WTC11 (cell line): ENCODE data around the gene GFOD1. TPM values are rescaled to one million over a fixed set of nuclear protein-coding genes. Genes with fewer than 3 reads are reported as not detected.
"Not testable (repeated sequence)": the region's sequence is repeated elsewhere in the genome, so short reads cannot be mapped to it uniquely, and the experiment has no call there.

Experiments
- ATAC-seq: fragments of 200-7000 bp; cut with Tn5 transposase; 2 replicates; pipeline ENCODE4 v1.10.0; 2021; ENCODE audit warnings: mild to moderate bottlenecking, moderate library complexity
- CTCF ChIA-PET: fragments of 300-600 bp; sonication (Branson Sonifier 250); formaldehyde crosslinking; loops from one replicate; lab custom pipeline; 2021; ENCODE audit warnings: antibody characterized with exemption; lab: Charles Lee
- POLR2A ChIA-PET: fragments of 350-600 bp; sonication (Branson Sonifier 250); formaldehyde crosslinking; loops from one replicate; lab custom pipeline; 2021; ENCODE audit warnings: antibody characterized with exemption; lab: Charles Lee
- DNase-seq: peaks from one replicate; pipeline ENCODE4 v3.0.0; 2021; ENCODE audit warnings: low spot score
- H3K27ac Mint-ChIP-seq: 2 replicates; pipeline ENCODE4 v1.8.0; 2021; ENCODE audit warnings: mixed read lengths
- H3K27me3 Mint-ChIP-seq: 2 replicates; pipeline ENCODE4 v1.8.0; 2021; ENCODE audit warnings: low read depth, mild to moderate bottlenecking, moderate library complexity, mixed read lengths
- H3K36me3 Mint-ChIP-seq: 2 replicates; pipeline ENCODE4 v1.8.0; 2021; ENCODE audit warnings: mixed read lengths
- H3K4me1 Mint-ChIP-seq: 2 replicates; pipeline ENCODE4 v1.8.0; 2022; ENCODE audit warnings: mixed read lengths
- H3K4me3 Mint-ChIP-seq: 2 replicates; pipeline ENCODE4 v1.8.0; 2021; ENCODE audit warnings: mild to moderate bottlenecking, moderate library complexity, mixed read lengths
- H3K9me3 Mint-ChIP-seq: 2 replicates; pipeline ENCODE4 v1.8.0; 2021; ENCODE audit warnings: mixed read lengths
- CREB1 ChIP-seq: sonication (generic); formaldehyde crosslinking; IDR thresholded peaks from 2 replicates; pipeline ENCODE4 v1.8.0; 2023; ENCODE audit warnings: mild to moderate bottlenecking, missing genetic modification reagents
- ELF4 ChIP-seq: sonication (generic); formaldehyde crosslinking; IDR thresholded peaks from 2 replicates; pipeline ENCODE4 v1.8.1; 2022; ENCODE audit warnings: low read depth, mild to moderate bottlenecking, moderate library complexity, missing genetic modification reagents
- FOXP1 ChIP-seq: sonication (generic); formaldehyde crosslinking; IDR thresholded peaks from 2 replicates; pipeline ENCODE4 v1.8.0; 2022; ENCODE audit warnings: missing genetic modification reagents, mild to moderate bottlenecking, moderate library complexity, borderline replicate concordance
- GTF2I ChIP-seq: fragments of 250-450 bp; sonication (Bioruptor Pico); conservative IDR thresholded peaks from 2 replicates; pipeline ENCODE4 v1.4.0; 2021; ENCODE audit warnings: mild to moderate bottlenecking
- NFYB ChIP-seq: sonication (generic); formaldehyde crosslinking; conservative IDR thresholded peaks from 2 replicates; pipeline ENCODE4 v1.8.0; 2022; ENCODE audit warnings: low read depth, missing genetic modification reagents
- NR1H2 ChIP-seq: sonication (generic); formaldehyde crosslinking; IDR thresholded peaks from 2 replicates; pipeline ENCODE4 v1.9.0; 2021; ENCODE audit warnings: mild to moderate bottlenecking, moderate library complexity, missing genetic modification reagents
- SMAD4 ChIP-seq: sonication (generic); formaldehyde crosslinking; IDR thresholded peaks from 2 replicates; pipeline ENCODE4 v1.8.0; 2022; ENCODE audit warnings: mild to moderate bottlenecking, missing genetic modification reagents
- total RNA-seq: library from RNA; stranded (reverse); gene quantifications from 3 replicates; pipeline ENCODE4 v1.2.3, GENCODE V29; 2021
- TF ChIP-seq, protein P1 (sequence below): sonication (generic); formaldehyde crosslinking; IDR thresholded peaks from 2 replicates; pipeline ENCODE4 v1.8.1; 2023; ENCODE audit warnings: mild to moderate bottlenecking, missing genetic modification reagents, moderate library complexity
- TF ChIP-seq, protein P2 (sequence below): sonication (generic); formaldehyde crosslinking; IDR thresholded peaks from 2 replicates; pipeline ENCODE4 v1.8.0; 2022; ENCODE audit warnings: mild to moderate bottlenecking, missing genetic modification reagents
- TF ChIP-seq, protein P3 (sequence below): sonication (generic); formaldehyde crosslinking; IDR thresholded peaks from 2 replicates; pipeline ENCODE4 v1.8.0; 2022; ENCODE audit warnings: mild to moderate bottlenecking, missing genetic modification reagents
- TF ChIP-seq, protein P4 (sequence below): fragments of 250-450 bp; sonication (Bioruptor Pico); IDR thresholded peaks from 2 replicates; pipeline ENCODE4 v1.9.0; 2021; ENCODE audit warnings: mild to moderate bottlenecking, borderline replicate concordance
- TF ChIP-seq, protein P5 (sequence below): sonication (generic); formaldehyde crosslinking; IDR thresholded peaks from 2 replicates; pipeline ENCODE4 v1.8.1; 2023; ENCODE audit warnings: mild to moderate bottlenecking, missing genetic modification reagents, moderate library complexity
- TF ChIP-seq, protein P6 (sequence below): sonication (generic); formaldehyde crosslinking; IDR thresholded peaks from 2 replicates; pipeline ENCODE4 v1.8.0; 2022; ENCODE audit warnings: mild to moderate bottlenecking, missing genetic modification reagents
- TF ChIP-seq, protein P7 (sequence below): sonication (generic); formaldehyde crosslinking; IDR thresholded peaks from 2 replicates; pipeline ENCODE4 v1.8.0; 2022; ENCODE audit warnings: missing genetic modification reagents
- TF ChIP-seq, protein P8 (sequence below): sonication (generic); formaldehyde crosslinking; conservative IDR thresholded peaks from 2 replicates; pipeline ENCODE4 v1.8.1; 2023; ENCODE audit warnings: mild to moderate bottlenecking, low read depth, missing genetic modification reagents, moderate library complexity

Gene GFOD1
- total RNA-seq, 1 experiment from 2014 or later, result 8.5 TPM

DNA sequence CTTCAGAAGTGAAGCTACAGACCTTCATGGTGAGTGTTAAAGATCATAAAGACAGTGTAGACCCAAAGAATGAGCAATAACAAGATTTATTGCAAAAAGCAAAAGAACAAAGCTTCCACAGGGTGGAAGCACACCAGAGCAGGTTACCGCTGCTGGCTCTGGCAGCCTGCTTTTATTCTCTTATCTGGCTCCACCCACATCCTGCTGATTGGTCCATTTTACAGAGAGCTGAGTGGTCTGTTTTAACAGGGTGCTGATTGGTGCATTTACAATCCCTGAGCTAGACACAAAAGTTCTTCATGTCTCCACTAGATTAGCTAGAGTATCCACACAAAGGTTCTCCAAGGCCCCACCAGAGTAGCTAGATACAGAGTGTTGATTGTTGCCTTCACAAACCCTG lies 23.0 kb upstream of the GFOD1 start:
- not testable (repeated sequence) for H3K4me3 Mint-ChIP-seq
- CTCF ChIA-PET, result interaction anchor here (0.8 to 1.4 kb wide), 3 partner anchors 17 to 64 kb away, joined by 3 read pairs; partner anchors contain the start of gene SIRT5
- peak; percentile 64 for TF ChIP-seq NFYB (CRISPR knock-in tag)

DNA sequence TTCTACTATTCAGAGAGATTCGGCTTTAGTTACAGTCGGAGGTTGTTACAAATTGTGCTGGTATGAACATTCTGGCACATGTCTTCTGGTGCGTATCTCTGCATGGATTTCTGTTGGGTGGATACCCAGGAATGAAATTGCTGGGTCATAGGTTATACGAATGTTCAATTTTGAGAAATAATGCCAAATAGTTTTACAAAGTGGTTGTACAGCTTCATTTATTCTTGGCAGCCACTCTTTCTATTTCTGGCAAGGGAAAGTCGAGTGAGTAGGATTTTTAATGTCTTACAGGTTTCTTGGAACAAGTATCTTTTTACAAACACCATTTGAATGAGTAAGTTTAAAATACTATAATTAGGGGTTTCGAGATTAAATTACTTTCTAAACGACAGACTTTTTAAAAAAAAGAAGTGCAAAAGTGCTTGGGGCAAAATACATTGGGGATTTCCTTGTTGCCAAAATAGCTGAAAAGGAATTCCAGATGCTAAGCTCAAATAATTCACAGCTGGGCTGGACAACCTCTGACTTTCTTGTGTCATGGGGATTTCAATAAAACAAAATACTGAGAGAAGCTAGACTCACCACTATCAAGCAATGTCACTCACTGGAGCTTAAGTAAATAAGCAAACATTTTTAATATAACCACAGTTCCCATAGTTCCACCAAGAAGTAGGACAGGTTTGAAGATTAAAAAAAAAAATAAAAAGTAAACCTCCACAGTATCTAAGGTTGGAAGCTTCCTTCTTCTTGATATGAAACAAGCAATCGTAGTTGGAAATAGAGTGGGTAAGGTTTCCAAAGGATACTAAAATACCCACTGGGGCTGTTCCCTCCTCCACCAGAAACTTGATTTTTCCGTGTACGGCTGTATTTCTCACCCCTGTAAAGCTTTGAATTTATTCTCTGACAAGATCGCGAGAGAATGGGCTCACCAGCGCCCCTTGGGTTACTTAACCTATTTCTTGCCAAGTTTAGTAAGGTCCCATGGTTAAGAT lies 21.6 kb upstream of the GFOD1 start:
- CTCF ChIA-PET, result interaction anchor here (0.8 to 1.4 kb wide), 3 partner anchors 21 to 173 kb away, joined by 3 to 6 read pairs (median 4); partner anchors contain the start of gene SIRT5
- peaks cover 3% of the 10 kb centered on the region; the same call in 1 of the 2 replicates for H3K36me3 Mint-ChIP-seq
- H3K27me3 Mint-ChIP-seq, result no peaks in the 10 kb centered on the region
- no peak overlapping the region for H3K27ac Mint-ChIP-seq
- ATAC-seq (no peak), DNase-seq (no peak)
- POLR2A ChIA-PET, result interaction anchor here (1.0 kb wide), 1 partner anchor 22 kb away, joined by 3 read pairs; no protein-coding TSS in a partner anchor
- H3K4me1 Mint-ChIP-seq, result no peaks in the 10 kb centered on the region
- H3K4me3 Mint-ChIP-seq, result no peak overlapping the region
- H3K9me3 Mint-ChIP-seq, result peaks cover 18% of the 10 kb centered on the region
- TF ChIP-seq CREB1 (CRISPR knock-in tag), result no peak
- TF ChIP-seq, protein P1, sequence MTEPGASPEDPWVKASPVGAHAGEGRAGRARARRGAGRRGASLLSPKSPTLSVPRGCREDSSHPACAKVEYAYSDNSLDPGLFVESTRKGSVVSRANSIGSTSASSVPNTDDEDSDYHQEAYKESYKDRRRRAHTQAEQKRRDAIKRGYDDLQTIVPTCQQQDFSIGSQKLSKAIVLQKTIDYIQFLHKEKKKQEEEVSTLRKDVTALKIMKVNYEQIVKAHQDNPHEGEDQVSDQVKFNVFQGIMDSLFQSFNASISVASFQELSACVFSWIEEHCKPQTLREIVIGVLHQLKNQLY (CRISPR knock-in tag), result no peak
- TF ChIP-seq, protein P2, sequence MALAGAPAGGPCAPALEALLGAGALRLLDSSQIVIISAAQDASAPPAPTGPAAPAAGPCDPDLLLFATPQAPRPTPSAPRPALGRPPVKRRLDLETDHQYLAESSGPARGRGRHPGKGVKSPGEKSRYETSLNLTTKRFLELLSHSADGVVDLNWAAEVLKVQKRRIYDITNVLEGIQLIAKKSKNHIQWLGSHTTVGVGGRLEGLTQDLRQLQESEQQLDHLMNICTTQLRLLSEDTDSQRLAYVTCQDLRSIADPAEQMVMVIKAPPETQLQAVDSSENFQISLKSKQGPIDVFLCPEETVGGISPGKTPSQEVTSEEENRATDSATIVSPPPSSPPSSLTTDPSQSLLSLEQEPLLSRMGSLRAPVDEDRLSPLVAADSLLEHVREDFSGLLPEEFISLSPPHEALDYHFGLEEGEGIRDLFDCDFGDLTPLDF (CRISPR knock-in tag), result no peak
- no peak for TF ChIP-seq NR1H2
- TF ChIP-seq, protein P3, sequence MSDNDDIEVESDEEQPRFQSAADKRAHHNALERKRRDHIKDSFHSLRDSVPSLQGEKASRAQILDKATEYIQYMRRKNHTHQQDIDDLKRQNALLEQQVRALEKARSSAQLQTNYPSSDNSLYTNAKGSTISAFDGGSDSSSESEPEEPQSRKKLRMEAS (CRISPR knock-in tag), result no peak
- TF ChIP-seq, protein P4, sequence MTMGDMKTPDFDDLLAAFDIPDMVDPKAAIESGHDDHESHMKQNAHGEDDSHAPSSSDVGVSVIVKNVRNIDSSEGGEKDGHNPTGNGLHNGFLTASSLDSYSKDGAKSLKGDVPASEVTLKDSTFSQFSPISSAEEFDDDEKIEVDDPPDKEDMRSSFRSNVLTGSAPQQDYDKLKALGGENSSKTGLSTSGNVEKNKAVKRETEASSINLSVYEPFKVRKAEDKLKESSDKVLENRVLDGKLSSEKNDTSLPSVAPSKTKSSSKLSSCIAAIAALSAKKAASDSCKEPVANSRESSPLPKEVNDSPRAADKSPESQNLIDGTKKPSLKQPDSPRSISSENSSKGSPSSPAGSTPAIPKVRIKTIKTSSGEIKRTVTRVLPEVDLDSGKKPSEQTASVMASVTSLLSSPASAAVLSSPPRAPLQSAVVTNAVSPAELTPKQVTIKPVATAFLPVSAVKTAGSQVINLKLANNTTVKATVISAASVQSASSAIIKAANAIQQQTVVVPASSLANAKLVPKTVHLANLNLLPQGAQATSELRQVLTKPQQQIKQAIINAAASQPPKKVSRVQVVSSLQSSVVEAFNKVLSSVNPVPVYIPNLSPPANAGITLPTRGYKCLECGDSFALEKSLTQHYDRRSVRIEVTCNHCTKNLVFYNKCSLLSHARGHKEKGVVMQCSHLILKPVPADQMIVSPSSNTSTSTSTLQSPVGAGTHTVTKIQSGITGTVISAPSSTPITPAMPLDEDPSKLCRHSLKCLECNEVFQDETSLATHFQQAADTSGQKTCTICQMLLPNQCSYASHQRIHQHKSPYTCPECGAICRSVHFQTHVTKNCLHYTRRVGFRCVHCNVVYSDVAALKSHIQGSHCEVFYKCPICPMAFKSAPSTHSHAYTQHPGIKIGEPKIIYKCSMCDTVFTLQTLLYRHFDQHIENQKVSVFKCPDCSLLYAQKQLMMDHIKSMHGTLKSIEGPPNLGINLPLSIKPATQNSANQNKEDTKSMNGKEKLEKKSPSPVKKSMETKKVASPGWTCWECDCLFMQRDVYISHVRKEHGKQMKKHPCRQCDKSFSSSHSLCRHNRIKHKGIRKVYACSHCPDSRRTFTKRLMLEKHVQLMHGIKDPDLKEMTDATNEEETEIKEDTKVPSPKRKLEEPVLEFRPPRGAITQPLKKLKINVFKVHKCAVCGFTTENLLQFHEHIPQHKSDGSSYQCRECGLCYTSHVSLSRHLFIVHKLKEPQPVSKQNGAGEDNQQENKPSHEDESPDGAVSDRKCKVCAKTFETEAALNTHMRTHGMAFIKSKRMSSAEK (CRISPR knock-in tag), result no peak
- no peak for TF ChIP-seq ELF4
- TF ChIP-seq, protein P5, sequence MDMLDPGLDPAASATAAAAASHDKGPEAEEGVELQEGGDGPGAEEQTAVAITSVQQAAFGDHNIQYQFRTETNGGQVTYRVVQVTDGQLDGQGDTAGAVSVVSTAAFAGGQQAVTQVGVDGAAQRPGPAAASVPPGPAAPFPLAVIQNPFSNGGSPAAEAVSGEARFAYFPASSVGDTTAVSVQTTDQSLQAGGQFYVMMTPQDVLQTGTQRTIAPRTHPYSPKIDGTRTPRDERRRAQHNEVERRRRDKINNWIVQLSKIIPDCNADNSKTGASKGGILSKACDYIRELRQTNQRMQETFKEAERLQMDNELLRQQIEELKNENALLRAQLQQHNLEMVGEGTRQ (CRISPR knock-in tag), result no peak
- TF ChIP-seq SMAD4 (CRISPR knock-in tag), result no peak
- TF ChIP-seq, protein P6, sequence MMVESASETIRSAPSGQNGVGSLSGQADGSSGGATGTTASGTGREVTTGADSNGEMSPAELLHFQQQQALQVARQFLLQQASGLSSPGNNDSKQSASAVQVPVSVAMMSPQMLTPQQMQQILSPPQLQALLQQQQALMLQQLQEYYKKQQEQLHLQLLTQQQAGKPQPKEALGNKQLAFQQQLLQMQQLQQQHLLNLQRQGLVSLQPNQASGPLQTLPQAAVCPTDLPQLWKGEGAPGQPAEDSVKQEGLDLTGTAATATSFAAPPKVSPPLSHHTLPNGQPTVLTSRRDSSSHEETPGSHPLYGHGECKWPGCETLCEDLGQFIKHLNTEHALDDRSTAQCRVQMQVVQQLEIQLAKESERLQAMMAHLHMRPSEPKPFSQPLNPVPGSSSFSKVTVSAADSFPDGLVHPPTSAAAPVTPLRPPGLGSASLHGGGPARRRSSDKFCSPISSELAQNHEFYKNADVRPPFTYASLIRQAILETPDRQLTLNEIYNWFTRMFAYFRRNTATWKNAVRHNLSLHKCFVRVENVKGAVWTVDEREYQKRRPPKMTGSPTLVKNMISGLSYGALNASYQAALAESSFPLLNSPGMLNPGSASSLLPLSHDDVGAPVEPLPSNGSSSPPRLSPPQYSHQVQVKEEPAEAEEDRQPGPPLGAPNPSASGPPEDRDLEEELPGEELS, result no peak
- TF ChIP-seq, protein P7, sequence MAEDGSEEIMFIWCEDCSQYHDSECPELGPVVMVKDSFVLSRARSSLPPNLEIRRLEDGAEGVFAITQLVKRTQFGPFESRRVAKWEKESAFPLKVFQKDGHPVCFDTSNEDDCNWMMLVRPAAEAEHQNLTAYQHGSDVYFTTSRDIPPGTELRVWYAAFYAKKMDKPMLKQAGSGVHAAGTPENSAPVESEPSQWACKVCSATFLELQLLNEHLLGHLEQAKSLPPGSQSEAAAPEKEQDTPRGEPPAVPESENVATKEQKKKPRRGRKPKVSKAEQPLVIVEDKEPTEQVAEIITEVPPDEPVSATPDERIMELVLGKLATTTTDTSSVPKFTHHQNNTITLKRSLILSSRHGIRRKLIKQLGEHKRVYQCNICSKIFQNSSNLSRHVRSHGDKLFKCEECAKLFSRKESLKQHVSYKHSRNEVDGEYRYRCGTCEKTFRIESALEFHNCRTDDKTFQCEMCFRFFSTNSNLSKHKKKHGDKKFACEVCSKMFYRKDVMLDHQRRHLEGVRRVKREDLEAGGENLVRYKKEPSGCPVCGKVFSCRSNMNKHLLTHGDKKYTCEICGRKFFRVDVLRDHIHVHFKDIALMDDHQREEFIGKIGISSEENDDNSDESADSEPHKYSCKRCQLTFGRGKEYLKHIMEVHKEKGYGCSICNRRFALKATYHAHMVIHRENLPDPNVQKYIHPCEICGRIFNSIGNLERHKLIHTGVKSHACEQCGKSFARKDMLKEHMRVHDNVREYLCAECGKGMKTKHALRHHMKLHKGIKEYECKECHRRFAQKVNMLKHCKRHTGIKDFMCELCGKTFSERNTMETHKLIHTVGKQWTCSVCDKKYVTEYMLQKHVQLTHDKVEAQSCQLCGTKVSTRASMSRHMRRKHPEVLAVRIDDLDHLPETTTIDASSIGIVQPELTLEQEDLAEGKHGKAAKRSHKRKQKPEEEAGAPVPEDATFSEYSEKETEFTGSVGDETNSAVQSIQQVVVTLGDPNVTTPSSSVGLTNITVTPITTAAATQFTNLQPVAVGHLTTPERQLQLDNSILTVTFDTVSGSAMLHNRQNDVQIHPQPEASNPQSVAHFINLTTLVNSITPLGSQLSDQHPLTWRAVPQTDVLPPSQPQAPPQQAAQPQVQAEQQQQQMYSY, result no peak
- TF ChIP-seq, protein P8, sequence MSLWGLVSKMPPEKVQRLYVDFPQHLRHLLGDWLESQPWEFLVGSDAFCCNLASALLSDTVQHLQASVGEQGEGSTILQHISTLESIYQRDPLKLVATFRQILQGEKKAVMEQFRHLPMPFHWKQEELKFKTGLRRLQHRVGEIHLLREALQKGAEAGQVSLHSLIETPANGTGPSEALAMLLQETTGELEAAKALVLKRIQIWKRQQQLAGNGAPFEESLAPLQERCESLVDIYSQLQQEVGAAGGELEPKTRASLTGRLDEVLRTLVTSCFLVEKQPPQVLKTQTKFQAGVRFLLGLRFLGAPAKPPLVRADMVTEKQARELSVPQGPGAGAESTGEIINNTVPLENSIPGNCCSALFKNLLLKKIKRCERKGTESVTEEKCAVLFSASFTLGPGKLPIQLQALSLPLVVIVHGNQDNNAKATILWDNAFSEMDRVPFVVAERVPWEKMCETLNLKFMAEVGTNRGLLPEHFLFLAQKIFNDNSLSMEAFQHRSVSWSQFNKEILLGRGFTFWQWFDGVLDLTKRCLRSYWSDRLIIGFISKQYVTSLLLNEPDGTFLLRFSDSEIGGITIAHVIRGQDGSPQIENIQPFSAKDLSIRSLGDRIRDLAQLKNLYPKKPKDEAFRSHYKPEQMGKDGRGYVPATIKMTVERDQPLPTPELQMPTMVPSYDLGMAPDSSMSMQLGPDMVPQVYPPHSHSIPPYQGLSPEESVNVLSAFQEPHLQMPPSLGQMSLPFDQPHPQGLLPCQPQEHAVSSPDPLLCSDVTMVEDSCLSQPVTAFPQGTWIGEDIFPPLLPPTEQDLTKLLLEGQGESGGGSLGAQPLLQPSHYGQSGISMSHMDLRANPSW (CRISPR knock-in tag), result no peak
- TF ChIP-seq FOXP1 (CRISPR knock-in tag), result no peak
- no peak for TF ChIP-seq GTF2I (CRISPR knock-in tag)

More for the DNA sequence above, 23.0 kb upstream of the GFOD1 start:
- DNase-seq, H3K36me3 Mint-ChIP-seq, ATAC-seq, POLR2A ChIA-PET, H3K27me3 Mint-ChIP-seq, H3K27ac Mint-ChIP-seq, H3K4me1 Mint-ChIP-seq: not testable (repeated sequence)
- H3K9me3 Mint-ChIP-seq, result peaks cover 18% of the 10 kb centered on the region
